GM12865 (cell line): ENCODE measurements around the gene CMC2.

Experiments used
- DNase-seq: peaks from one replicate; pipeline ENCODE4 v3.0.0; 2010; ENCODE audit warnings: low read depth
- H3K4me3 ChIP-seq: 2 replicates; pipeline ENCODE4 v1.5.1; 2011; ENCODE audit warnings: mild to moderate bottlenecking, low read depth, low read length, control low read depth
- TF ChIP-seq, protein P1 (sequence below): IDR thresholded peaks from 2 replicates; pipeline ENCODE4 v1.5.1; 2011; ENCODE audit warnings: low read length, control low read depth, low read depth, inconsistent platforms; ENCODE audit not compliant: insufficient read depth; ENCODE audit errors: missing control alignments

CMC2 gene

DNA sequence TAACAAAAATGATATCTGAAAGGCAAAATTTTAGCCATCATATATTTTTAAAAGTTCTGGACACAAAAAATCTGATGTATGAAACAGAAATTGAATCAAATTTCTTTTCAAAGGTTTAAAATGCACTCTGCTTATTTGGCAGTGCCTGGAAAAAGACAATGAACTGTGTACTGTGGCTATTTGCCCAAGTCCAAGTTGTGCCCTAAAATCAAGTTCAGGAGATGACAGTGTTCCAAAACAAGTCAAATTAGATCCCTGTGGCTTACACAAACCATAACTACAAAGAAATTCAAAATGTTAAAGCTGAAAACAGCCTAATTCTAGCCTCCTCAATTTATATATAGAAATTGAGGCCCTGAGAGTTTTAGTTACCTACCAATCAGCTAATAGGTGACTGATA lies 25.6 kb downstream of the CMC2 start:
- DNase-seq: no peak
- TF ChIP-seq, protein P1, sequence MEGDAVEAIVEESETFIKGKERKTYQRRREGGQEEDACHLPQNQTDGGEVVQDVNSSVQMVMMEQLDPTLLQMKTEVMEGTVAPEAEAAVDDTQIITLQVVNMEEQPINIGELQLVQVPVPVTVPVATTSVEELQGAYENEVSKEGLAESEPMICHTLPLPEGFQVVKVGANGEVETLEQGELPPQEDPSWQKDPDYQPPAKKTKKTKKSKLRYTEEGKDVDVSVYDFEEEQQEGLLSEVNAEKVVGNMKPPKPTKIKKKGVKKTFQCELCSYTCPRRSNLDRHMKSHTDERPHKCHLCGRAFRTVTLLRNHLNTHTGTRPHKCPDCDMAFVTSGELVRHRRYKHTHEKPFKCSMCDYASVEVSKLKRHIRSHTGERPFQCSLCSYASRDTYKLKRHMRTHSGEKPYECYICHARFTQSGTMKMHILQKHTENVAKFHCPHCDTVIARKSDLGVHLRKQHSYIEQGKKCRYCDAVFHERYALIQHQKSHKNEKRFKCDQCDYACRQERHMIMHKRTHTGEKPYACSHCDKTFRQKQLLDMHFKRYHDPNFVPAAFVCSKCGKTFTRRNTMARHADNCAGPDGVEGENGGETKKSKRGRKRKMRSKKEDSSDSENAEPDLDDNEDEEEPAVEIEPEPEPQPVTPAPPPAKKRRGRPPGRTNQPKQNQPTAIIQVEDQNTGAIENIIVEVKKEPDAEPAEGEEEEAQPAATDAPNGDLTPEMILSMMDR: no peak
- no peak overlapping the region for H3K4me3 ChIP-seq

DNA sequence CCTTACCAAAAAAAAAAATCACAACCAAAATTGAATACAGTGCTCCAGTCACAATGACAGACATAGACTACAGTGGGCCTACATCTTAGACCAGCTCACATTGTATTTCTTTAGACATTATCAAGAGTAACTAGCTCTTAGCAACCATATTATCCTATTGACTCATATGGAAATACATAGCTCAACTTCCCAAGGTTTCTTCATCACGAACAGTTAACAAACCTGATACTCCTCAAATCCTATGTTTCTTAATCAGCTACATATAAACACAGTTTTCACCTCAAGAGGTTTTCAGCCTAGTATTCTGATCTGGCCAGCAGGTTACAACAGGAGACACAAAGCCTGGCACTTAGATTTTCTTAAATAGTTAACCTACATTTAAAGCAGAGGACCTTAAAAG lies 29.7 kb downstream of the CMC2 start:
- DNase-seq: no peak
- TF ChIP-seq, protein P1: no peak
- H3K4me3 ChIP-seq: no peak overlapping the region

DNA sequence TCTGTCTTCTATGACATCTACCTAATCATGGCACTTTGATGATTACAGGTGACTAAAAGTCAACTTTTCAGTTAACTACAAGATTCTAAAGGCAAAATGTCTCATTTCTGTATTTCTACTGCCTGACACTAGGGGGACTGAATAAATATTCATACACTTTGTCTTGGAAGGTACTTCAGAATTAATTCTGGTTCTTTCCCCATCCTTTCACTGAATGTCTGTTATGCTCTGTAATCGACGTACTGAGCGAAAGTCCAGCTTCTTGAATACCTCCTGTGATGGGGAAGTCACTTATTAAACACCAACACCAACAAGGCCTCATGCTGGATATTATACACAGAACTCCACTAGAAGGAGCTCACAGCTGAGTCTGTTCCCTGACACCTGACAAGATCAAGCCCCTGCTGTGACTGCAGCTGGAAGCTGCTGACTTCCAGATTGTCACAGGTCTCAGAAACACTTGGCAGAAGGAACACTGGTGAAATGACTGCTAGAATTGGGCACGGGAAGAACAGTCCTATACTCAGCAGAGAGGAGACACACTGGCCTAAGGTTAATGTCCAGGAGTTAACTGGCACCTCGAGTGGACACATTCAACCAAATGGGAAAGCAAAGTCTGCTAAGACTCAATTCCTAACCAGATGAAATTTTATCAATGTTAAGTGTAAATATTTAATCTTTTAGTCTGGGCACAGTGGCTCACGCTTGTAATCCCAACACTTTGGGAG lies 31.9 kb downstream of the CMC2 start:
- TF ChIP-seq, protein P1: peak; percentile 19

DNA sequence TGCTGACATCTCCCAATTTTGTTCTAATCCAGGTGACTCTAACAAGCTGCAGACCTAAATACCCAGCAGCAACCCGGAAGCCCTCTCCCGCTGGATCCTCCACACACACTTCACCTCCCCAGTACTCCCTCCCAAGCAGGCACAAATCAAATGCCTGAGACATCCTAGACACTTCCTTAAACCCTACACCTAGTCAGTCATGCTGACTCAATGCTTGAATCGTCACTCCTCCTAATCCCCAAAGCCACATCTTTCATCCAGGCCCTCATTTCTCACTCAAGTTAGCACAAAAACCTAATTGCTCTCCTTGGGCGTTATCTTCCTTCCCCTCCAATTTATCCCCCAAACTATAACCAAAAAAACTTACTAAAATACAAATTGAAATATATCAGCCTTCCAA lies 32.7 kb downstream of the CMC2 start:
- DNase-seq: no peak
- no peak overlapping the region for H3K4me3 ChIP-seq
- TF ChIP-seq, protein P1: no peak

More for the DNA sequence above, 31.9 kb downstream of the CMC2 start:
- H3K4me3 ChIP-seq: no peak overlapping the region
- no peak for DNase-seq

DNA sequence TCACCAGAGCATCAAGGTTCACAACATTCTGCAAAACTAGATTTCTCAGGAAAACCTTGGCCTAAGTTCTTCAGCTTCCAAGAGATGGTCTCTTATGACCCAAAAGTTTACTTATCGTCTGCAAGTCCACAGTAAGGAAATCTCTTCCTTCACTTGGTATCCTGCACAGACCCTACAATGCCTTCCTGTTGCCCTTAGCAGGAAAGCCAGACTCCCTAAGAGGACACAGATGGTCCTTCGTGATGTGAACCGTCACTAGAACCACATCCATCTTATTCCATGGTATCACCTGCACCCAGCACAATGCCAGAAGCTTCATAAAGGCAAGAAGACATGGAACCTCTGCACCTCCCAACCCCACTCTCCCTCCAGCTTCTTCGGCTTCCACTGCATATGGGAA lies 34.1 kb downstream of the CMC2 start:
- no peak for DNase-seq
- no peak overlapping the region for H3K4me3 ChIP-seq
- TF ChIP-seq, protein P1: no peak

DNA sequence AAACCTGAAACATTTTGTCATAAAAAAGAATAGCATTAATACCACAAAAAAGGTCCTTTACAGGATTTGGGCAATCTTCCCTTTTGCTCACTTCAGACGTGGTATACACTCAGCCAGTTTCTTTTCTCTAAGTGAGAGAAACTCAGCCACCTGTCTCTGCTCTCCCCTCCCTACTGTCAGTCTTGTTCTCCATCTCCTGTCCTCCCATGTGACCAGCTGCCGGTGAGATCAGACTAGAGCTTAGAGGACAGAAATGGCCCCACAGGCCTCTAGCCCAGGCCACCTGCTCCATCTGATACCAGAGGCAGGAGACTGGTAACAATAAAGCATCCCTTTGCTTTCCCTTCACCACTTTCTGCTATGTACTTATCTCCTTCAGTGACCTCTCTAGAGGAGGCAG lies 34.9 kb downstream of the CMC2 start:
- DNase-seq: peak; percentile 42
- H3K4me3 ChIP-seq: no peak overlapping the region
- TF ChIP-seq, protein P1: no peak

DNA sequence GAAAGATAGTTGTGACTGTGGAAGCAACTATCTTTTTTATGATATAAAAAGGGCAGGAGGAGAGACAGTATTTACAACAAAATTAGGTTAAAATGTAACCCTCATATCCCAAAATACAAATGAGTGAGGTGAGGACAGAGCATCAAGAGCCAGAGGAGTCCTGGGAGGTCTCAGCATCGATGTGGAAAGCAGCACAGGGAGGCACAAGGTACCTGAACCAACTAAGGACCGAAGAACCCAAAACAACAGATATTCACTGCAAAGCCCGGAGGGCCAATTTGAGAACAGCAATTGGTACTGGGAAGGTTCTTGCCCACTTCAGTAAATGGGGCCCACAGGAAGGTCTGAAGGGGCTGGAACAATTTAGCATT lies 37.6 kb downstream of the CMC2 start:
- no peak for DNase-seq
- H3K4me3 ChIP-seq: no peak overlapping the region
- TF ChIP-seq, protein P1: no peak
